Endothelial cell of umbilical vein (primary cell): ENCODE results near the gene GTF2H1. TPM values are rescaled to one million over a fixed set of nuclear protein-coding genes. Genes with fewer than 3 reads are reported as not detected.

Experiments used
- BruUV-seq: library from RNA; stranded (reverse); fragments of 400-500 nt; replicated peaks from 2 replicates; lab custom pipeline; 2021; lab: Mats Ljungman, UMichigan
- CTCF ChIA-PET: fragments of 300-600, 350-600 bp; sonication (Branson Sonifier 250); formaldehyde crosslinking; loops from one replicate; lab custom pipeline; 2021; ENCODE audit warnings: antibody characterized with exemption, inconsistent platforms; lab: Charles Lee
- POLR2A ChIA-PET: fragments of 300-600, 350-600 bp; sonication (Branson Sonifier 250); formaldehyde crosslinking; loops from one replicate; lab custom pipeline; 2021; ENCODE audit warnings: antibody characterized with exemption, inconsistent platforms; lab: Charles Lee
- DNase-seq: peaks from one replicate; pipeline ENCODE4 v3.0.0-alpha.2; 2011; ENCODE audit warnings: low read depth, low spot score
- FAIRE-seq: peaks from 2 replicates; lab custom pipeline; 2011; peaks lifted over from hg19 to GRCh38; lab: Jason Lieb, UNC
- H2AFZ ChIP-seq: 2 replicates; pipeline ENCODE4 v1.6.0; 2012; ENCODE audit warnings: low read depth, low read length, control low read depth, inconsistent platforms
- H3K27ac ChIP-seq: 2 replicates; pipeline ENCODE4 v1.5.1; 2011; ENCODE audit warnings: low read depth, mild to moderate bottlenecking, control low read depth, low read length, moderate library complexity; ENCODE audit not compliant: insufficient read depth
- H3K27me3 ChIP-seq, 2 experiments: 2 replicates each; pipeline versions ENCODE4 v1.6.0 to v1.6.1; 2011; ENCODE audit warnings: low read length in 2 of 2, mixed read lengths in 1 of 2; ENCODE audit not compliant: control insufficient read depth in 2 of 2, insufficient read depth in 2 of 2
- H3K36me3 ChIP-seq, 2 experiments: 2 replicates in 1 of 2; 3 replicates in 1 of 2; pipeline ENCODE4 v1.5.1; 2011; ENCODE audit warnings: low read length in 2 of 2, mild to moderate bottlenecking in 1 of 2, moderate library complexity in 1 of 2; ENCODE audit not compliant: control insufficient read depth in 2 of 2, insufficient read depth in 2 of 2; ENCODE audit errors: extremely low read depth in 1 of 2
- H3K4me1 ChIP-seq: 3 replicates; pipeline ENCODE4 v1.5.1; 2011; ENCODE audit warnings: mild to moderate bottlenecking, low read length; ENCODE audit not compliant: control insufficient read depth, insufficient read depth; ENCODE audit errors: extremely low read depth
- H3K4me2 ChIP-seq: 2 replicates; pipeline ENCODE4 v1.6.1; 2011; ENCODE audit warnings: low read length, control low read depth, mixed read lengths; ENCODE audit not compliant: insufficient read depth
- H3K4me3 ChIP-seq, 3 experiments: fragments of 200-600 bp in 1 of 3; sonication (generic), shearing (Covaris generic) in 1 of 3; replicated peaks in 1 of 3; 2 replicates each; pipeline ENCODE4 v1.5.1; 2011 to 2016; ENCODE audit warnings: control low read depth in 3 of 3, low read length in 3 of 3, mild to moderate bottlenecking in 2 of 3, inconsistent platforms in 1 of 3, low read depth in 1 of 3, moderate library complexity in 1 of 3; ENCODE audit not compliant: insufficient read depth in 1 of 3
- H3K79me2 ChIP-seq: 2 replicates; pipeline ENCODE4 v1.6.0; 2012; ENCODE audit warnings: low read length, inconsistent platforms; ENCODE audit not compliant: control insufficient read depth, insufficient read depth
- H3K9ac ChIP-seq: replicated peaks from 2 replicates; pipeline ENCODE3; 2011; ENCODE audit warnings: low read length, control low read depth; ENCODE audit not compliant: insufficient read depth; ENCODE audit errors: extremely low read depth
- H3K9me1 ChIP-seq: replicated peaks from 3 replicates; pipeline ENCODE4 v1.6.0; 2011; ENCODE audit warnings: mild to moderate bottlenecking, low read length; ENCODE audit not compliant: control insufficient read depth, insufficient read depth; ENCODE audit errors: extremely low read depth
- H3K9me3 ChIP-seq: replicated peaks from 2 replicates; pipeline ENCODE4 v1.5.1; 2012; ENCODE audit warnings: low read length, inconsistent platforms; ENCODE audit not compliant: control insufficient read depth, insufficient read depth
- H4K20me1 ChIP-seq: replicated peaks from 2 replicates; pipeline ENCODE3; 2011; ENCODE audit warnings: mild to moderate bottlenecking, low read length; ENCODE audit not compliant: control insufficient read depth, insufficient read depth; ENCODE audit errors: extremely low read depth
- CTCF ChIP-seq, 2 donors: IDR thresholded peaks; 1 replicate in 1 of 2; 2 replicates in 1 of 2; pipeline ENCODE4 v1.5.1; 2011; ENCODE audit warnings: low read length in 2 of 2, mild to moderate bottlenecking in 2 of 2, moderate library complexity in 2 of 2, control low read depth in 1 of 2, inconsistent platforms in 1 of 2, low read depth in 1 of 2; ENCODE audit not compliant: insufficient read depth in 1 of 2; ENCODE audit errors: extremely low read depth in 1 of 2
- EZH2 ChIP-seq: IDR thresholded peaks from 2 replicates; pipeline ENCODE4 v1.6.1; 2012; ENCODE audit warnings: borderline replicate concordance, low read depth, mild to moderate bottlenecking, moderate library complexity, low read length, inconsistent platforms; ENCODE audit not compliant: severe bottlenecking
- FOS ChIP-seq: IDR thresholded peaks from 2 replicates; pipeline ENCODE4 v1.6.1; 2011; ENCODE audit warnings: mild to moderate bottlenecking, low read length, moderate library complexity, borderline replicate concordance; ENCODE audit not compliant: insufficient read depth
- GATA2 ChIP-seq: IDR thresholded peaks from 2 replicates; pipeline ENCODE4 v1.7.0; 2011; ENCODE audit warnings: low read depth, mild to moderate bottlenecking, moderate library complexity, mixed read lengths, low read length; ENCODE audit not compliant: insufficient read length, insufficient read depth
- JUN ChIP-seq: IDR thresholded peaks from 2 replicates; pipeline ENCODE4 v1.6.1; 2011; ENCODE audit warnings: borderline replicate concordance, low read depth; ENCODE audit not compliant: insufficient read length, insufficient read depth
- MAX ChIP-seq: IDR thresholded peaks from 2 replicates; pipeline ENCODE4 v1.6.1; 2011; ENCODE audit not compliant: insufficient read depth, insufficient read length
- MYC ChIP-seq: IDR thresholded peaks from one replicate; pipeline ENCODE4 v1.6.1; 2011; ENCODE audit warnings: mild to moderate bottlenecking, low read depth, low read length
- POLR2A ChIP-seq: IDR thresholded peaks from 2 replicates; pipeline ENCODE4 v1.6.1; 2012; ENCODE audit warnings: low read depth, mild to moderate bottlenecking, control low read depth, low read length
- POLR2AphosphoS5 ChIP-seq: IDR thresholded peaks from 2 replicates; pipeline ENCODE4 v1.6.1; 2012; ENCODE audit warnings: low read depth, mild to moderate bottlenecking, control low read depth, low read length, moderate library complexity; ENCODE audit not compliant: insufficient read depth
- dilution Hi-C: fragments of 300-500 bp; cut with MboI; formaldehyde crosslinking; loops from one replicate; pipeline ENCODE4 v1.15.0; 2019; ENCODE audit warnings: low sequenced_read_pairs; ENCODE audit not compliant: extremely low pct_ligation_motif_present
- intact Hi-C: fragments of 100-400 bp; cut with micrococcal nuclease; formaldehyde crosslinking; loops from one replicate; pipeline ENCODE4 v1.10.0; 2022
- polyA plus RNA-seq, 4 experiments: library from polyadenylated mRNA; depleted of rRNA in 3 of 4; stranded (reverse) in 3 of 4; unstranded in 1 of 4; fragments of >200 nt; gene quantifications; 2 replicates each; pipeline versions ENCODE4 v1.2.1 to v1.2.3, GENCODE V29; 2011 to 2012; ENCODE audit warnings: missing spikeins in 1 of 4
- total RNA-seq: library from RNA; stranded (reverse); gene quantifications from 2 replicates; pipeline ENCODE4 v1.2.3, GENCODE V29; 2021

Gene GTF2H1
- total and polyA plus RNA-seq, 2 donors (not counting 3 experiments of a cell fraction or from before 2014, with no cell fraction given): 15.7 to 47.7 TPM

- Histone ChIP-seq H4K20me1 (no peaks in the 10 kb centered on the region), H2AFZ (no peak overlapping the region), H3K27me3 (no peaks in the 10 kb centered on the region), H3K36me3 (peaks cover 2 to 7% of the 10 kb centered on the region in 2 experiments), H3K4me3 (no peak overlapping the region), H3K27ac (no peak overlapping the region), H3K9me1 (no peaks in the 10 kb centered on the region), H3K9ac (no peak overlapping the region), H3K4me1 (no peaks in the 10 kb centered on the region), H3K9me3 (no peaks in the 10 kb centered on the region), H3K79me2 (no peaks in the 10 kb centered on the region), H3K4me2 (no peak overlapping the region)
- dilution Hi-C loops (no loop called here), intact Hi-C loops (no loop called here)
- BruUV-seq: no TSS peak
- no peak for TF ChIP-seq FOS
- TF ChIP-seq JUN: no peak
- no peak for TF ChIP-seq POLR2AphosphoS5
- TF ChIP-seq MYC: no peak
- TF ChIP-seq MAX: no peak
- no peak for TF ChIP-seq CTCF (IDR thresholded peaks at IDR 0.05; ENCODE audit: extremely low read depth in 1 of 2, insufficient read depth in 1 of 2, low read depth in 1 of 2, low read length in 2 of 2)
- TF ChIP-seq POLR2A: no peak
- TF ChIP-seq EZH2: no peak
- TF ChIP-seq GATA2: no peak
- no peak for FAIRE-seq
- ChIA-PET POLR2A (no interaction called here), CTCF (interaction anchor here (1.1 kb wide), 1 partner anchor 37 kb away, joined by 3 read pairs; no protein-coding TSS in a partner anchor)
- DNase-seq: no peak
Observed at GRCh38 chr11:18280438-18281045, 41.8 kb upstream of the GTF2H1 start.
